Caco-2 (cell line): ENCODE measurements around the gene GAP43. TPM values are rescaled to one million over a fixed set of nuclear protein-coding genes. Genes with fewer than 3 reads are reported as not detected.

Experiments used
- BruUV-seq: library from RNA; stranded (reverse); fragments of 400-500 nt; replicated peaks from 2 replicates; lab custom pipeline; 2021; lab: Mats Ljungman, UMichigan
- CTCF ChIA-PET: fragments of 300-600 bp; sonication (Branson Sonifier 250); formaldehyde crosslinking; loops from one replicate; lab custom pipeline; 2022; ENCODE audit warnings: antibody characterized with exemption; lab: Charles Lee
- POLR2A ChIA-PET: fragments of 300-600 bp; sonication (Branson Sonifier 250); formaldehyde crosslinking; loops from one replicate; lab custom pipeline; 2022; ENCODE audit warnings: antibody characterized with exemption; lab: Charles Lee
- DNase-seq, 2 experiments: peaks; one replicate each; pipeline versions ENCODE4 v3.0.0 to v3.0.0-alpha.2; 2020 to 2022
- H3K27me3 ChIP-seq: replicated peaks from 2 replicates; pipeline ENCODE4 v1.6.0; 2011; ENCODE audit warnings: low read length; ENCODE audit not compliant: control insufficient read depth, insufficient read depth
- H3K36me3 ChIP-seq: 2 replicates; pipeline ENCODE4 v1.5.1; 2011; ENCODE audit warnings: low read length; ENCODE audit not compliant: control insufficient read depth, insufficient read depth
- H3K4me1 ChIP-seq: fragments of 250-450 bp; sonication (Bioruptor Pico); 2 replicates; pipeline ENCODE4 v1.5.1; 2020; ENCODE audit warnings: mild to moderate bottlenecking
- H3K4me3 ChIP-seq: 2 replicates; pipeline ENCODE4 v1.5.1; 2011; ENCODE audit warnings: low read depth, mild to moderate bottlenecking, control low read depth, low read length
- H3K9me3 ChIP-seq: fragments of 250-450 bp; sonication (Bioruptor Pico); 2 replicates; pipeline ENCODE4 v1.5.1; 2020; ENCODE audit warnings: mild to moderate bottlenecking, moderate library complexity
- H3K27ac Mint-ChIP-seq: one replicate; pipeline ENCODE4 v1.8.0; 2022; ENCODE audit warnings: mixed read lengths; ENCODE audit not compliant: unreplicated experiment
- H3K27me3 Mint-ChIP-seq: one replicate; pipeline ENCODE4 v1.8.0; 2022; ENCODE audit warnings: mixed read lengths; ENCODE audit not compliant: insufficient read depth, unreplicated experiment
- H3K36me3 Mint-ChIP-seq: one replicate; pipeline ENCODE4 v1.8.0; 2022; ENCODE audit warnings: mild to moderate bottlenecking, mixed read lengths; ENCODE audit not compliant: insufficient read depth, unreplicated experiment
- H3K4me1 Mint-ChIP-seq: one replicate; pipeline ENCODE4 v1.8.0; 2022; ENCODE audit warnings: low read depth, mixed read lengths; ENCODE audit not compliant: unreplicated experiment
- H3K4me3 Mint-ChIP-seq: one replicate; pipeline ENCODE4 v1.8.0; 2022; ENCODE audit warnings: mild to moderate bottlenecking, moderate library complexity, mixed read lengths; ENCODE audit not compliant: unreplicated experiment
- H3K9me3 Mint-ChIP-seq: one replicate; pipeline ENCODE4 v1.8.0; 2022; ENCODE audit warnings: mixed read lengths; ENCODE audit not compliant: unreplicated experiment
- CTCF ChIP-seq, 2 experiments: fragments of 200-600 bp in 1 of 2; IDR thresholded peaks; 1 replicate in 1 of 2; 2 replicates in 1 of 2; pipeline versions ENCODE4 v1.5.1 to v1.8.0; 2011 to 2022; ENCODE audit warnings: antibody characterized with exemption in 1 of 2, control low read depth in 1 of 2, inconsistent platforms in 1 of 2, low read depth in 1 of 2, low read length in 1 of 2, mild to moderate bottlenecking in 1 of 2, moderate library complexity in 1 of 2; ENCODE audit not compliant: insufficient read depth in 1 of 2, severe bottlenecking in 1 of 2, unreplicated experiment in 1 of 2
- intact Hi-C: fragments of 100-400 bp; cut with micrococcal nuclease; formaldehyde crosslinking; loops from one replicate; pipeline ENCODE4 v1.10.0; 2022; ENCODE audit not compliant: unreplicated experiment
- total RNA-seq: library from RNA; stranded (reverse); gene quantifications from 2 replicates; pipeline ENCODE4 v1.2.3, GENCODE V29; 2022

The GAP43 gene
- total RNA-seq, 1 experiment from 2014 or later, result not detected

DNA sequence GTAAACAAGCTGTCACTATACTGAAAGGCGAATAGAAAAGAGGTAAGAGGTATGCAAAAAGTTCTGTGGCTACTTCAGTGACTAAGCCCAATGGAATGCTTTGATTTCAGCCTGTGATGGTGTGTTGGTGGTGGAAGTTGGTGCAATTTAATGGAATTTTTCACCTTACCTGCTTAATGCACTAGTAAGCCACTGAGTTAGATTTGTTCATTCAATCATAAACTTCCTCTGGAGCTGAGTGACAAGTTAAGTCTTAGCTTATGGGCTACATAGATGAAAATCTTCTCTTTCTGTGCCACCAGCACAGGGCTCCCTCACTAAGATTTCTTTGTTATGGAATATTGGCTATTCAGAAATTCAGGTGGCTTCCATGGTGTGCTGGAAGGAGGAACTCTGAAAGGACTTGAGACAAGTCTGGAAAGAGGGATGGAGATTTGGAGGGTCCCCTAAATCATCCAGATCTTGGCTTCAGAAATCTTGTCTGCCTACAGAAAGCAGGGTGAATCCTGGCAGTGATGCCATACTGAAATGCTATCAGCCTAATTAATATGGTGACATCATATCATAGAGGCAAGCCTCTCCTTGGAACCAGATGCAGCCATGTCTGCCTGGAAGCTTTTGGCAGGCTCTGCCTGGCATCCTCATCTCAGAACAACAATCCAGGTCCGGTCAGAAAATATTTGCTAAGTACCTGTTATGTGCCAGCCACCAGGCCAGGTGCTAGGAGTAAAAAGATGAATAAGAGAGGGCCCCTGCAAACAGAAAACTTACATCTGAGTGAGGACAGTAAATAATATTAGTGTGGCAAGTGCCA, 8.1 kb upstream of the GAP43 start:
- intact Hi-C loops, result no loop called here
- H3K9me3 ChIP-seq, result no peaks in the 10 kb centered on the region
- Mint-ChIP-seq H3K27me3 (peaks cover 26% of the 10 kb centered on the region), H3K27ac (no peak overlapping the region), H3K36me3 (no peaks in the 10 kb centered on the region), H3K4me1 (no peaks in the 10 kb centered on the region), H3K9me3 (no peaks in the 10 kb centered on the region), H3K4me3 (no peak overlapping the region)
- no peak overlapping the region for H3K4me3 ChIP-seq
- TF ChIP-seq CTCF (IDR thresholded peaks at IDR 0.05; ENCODE audit: insufficient read depth in 1 of 2, low read depth in 1 of 2, low read length in 1 of 2, severe bottlenecking in 1 of 2, unreplicated experiment in 1 of 2), result no peak
- no peaks in the 10 kb centered on the region for H3K36me3 ChIP-seq
- ChIA-PET CTCF (no interaction called here), POLR2A (no interaction called here)
- H3K27me3 ChIP-seq, result no peaks in the 10 kb centered on the region
- no TSS peak for BruUV-seq
- DNase-seq, result peak in 1 of 2 experiments; percentile 19
- no peaks in the 10 kb centered on the region for H3K4me1 ChIP-seq

GRCh38 chr3:115616461-115616860, 6.8 kb upstream of the GAP43 start:
- ChIA-PET CTCF (no interaction called here), POLR2A (no interaction called here)
- no peaks in the 10 kb centered on the region for H3K9me3 ChIP-seq
- H3K4me3 Mint-ChIP-seq, result no peak overlapping the region
- H3K27ac Mint-ChIP-seq, result no peak overlapping the region
- H3K36me3 Mint-ChIP-seq, result no peaks in the 10 kb centered on the region
- intact Hi-C loops, result no loop called here
- no peak overlapping the region for H3K4me3 ChIP-seq
- DNase-seq, result no peak
- H3K4me1 Mint-ChIP-seq, result no peaks in the 10 kb centered on the region
- no peaks in the 10 kb centered on the region for H3K36me3 ChIP-seq
- peaks cover 20% of the 10 kb centered on the region for H3K27me3 Mint-ChIP-seq
- no peaks in the 10 kb centered on the region for H3K27me3 ChIP-seq
- no peaks in the 10 kb centered on the region for H3K9me3 Mint-ChIP-seq
- H3K4me1 ChIP-seq, result no peaks in the 10 kb centered on the region
- no TSS peak for BruUV-seq
- no peak for TF ChIP-seq CTCF (IDR thresholded peaks at IDR 0.05; ENCODE audit: insufficient read depth in 1 of 2, low read depth in 1 of 2, low read length in 1 of 2, severe bottlenecking in 1 of 2, unreplicated experiment in 1 of 2)

- no peak for DNase-seq
- Mint-ChIP-seq H3K27me3 (peaks cover 20% of the 10 kb centered on the region), H3K36me3 (no peaks in the 10 kb centered on the region), H3K27ac (no peak overlapping the region), H3K4me1 (no peaks in the 10 kb centered on the region), H3K4me3 (no peak overlapping the region), H3K9me3 (no peaks in the 10 kb centered on the region)
- Histone ChIP-seq H3K27me3 (no peaks in the 10 kb centered on the region), H3K36me3 (no peaks in the 10 kb centered on the region), H3K4me1 (no peaks in the 10 kb centered on the region), H3K4me3 (no peak overlapping the region), H3K9me3 (no peaks in the 10 kb centered on the region)
- intact Hi-C loops, result no loop called here
- ChIA-PET POLR2A (no interaction called here), CTCF (no interaction called here)
- no peak for TF ChIP-seq CTCF (IDR thresholded peaks at IDR 0.05; ENCODE audit: insufficient read depth in 1 of 2, low read depth in 1 of 2, low read length in 1 of 2, severe bottlenecking in 1 of 2, unreplicated experiment in 1 of 2)
- BruUV-seq, result no TSS peak
Observed at GRCh38 chr3:115617591-115617990, 5.7 kb upstream of the GAP43 start.
